HG02759 (cell line): ENCODE results near the gene GEMIN5.
A peak's percentile ranks its signal among the peaks of the same experiment; 100 is the strongest.
"Not testable (repeated sequence)": the region's sequence is repeated elsewhere in the genome, so short reads cannot be mapped to it uniquely, and the experiment has no call there.

Experiments
- ATAC-seq: cut with Tn5 transposase; IDR thresholded peaks from one replicate; pipeline ENCODE4 v1.9.1; 2021; ENCODE audit warnings: mild to moderate bottlenecking, moderate library complexity; ENCODE audit not compliant: unreplicated experiment

Gene GEMIN5, protein sequence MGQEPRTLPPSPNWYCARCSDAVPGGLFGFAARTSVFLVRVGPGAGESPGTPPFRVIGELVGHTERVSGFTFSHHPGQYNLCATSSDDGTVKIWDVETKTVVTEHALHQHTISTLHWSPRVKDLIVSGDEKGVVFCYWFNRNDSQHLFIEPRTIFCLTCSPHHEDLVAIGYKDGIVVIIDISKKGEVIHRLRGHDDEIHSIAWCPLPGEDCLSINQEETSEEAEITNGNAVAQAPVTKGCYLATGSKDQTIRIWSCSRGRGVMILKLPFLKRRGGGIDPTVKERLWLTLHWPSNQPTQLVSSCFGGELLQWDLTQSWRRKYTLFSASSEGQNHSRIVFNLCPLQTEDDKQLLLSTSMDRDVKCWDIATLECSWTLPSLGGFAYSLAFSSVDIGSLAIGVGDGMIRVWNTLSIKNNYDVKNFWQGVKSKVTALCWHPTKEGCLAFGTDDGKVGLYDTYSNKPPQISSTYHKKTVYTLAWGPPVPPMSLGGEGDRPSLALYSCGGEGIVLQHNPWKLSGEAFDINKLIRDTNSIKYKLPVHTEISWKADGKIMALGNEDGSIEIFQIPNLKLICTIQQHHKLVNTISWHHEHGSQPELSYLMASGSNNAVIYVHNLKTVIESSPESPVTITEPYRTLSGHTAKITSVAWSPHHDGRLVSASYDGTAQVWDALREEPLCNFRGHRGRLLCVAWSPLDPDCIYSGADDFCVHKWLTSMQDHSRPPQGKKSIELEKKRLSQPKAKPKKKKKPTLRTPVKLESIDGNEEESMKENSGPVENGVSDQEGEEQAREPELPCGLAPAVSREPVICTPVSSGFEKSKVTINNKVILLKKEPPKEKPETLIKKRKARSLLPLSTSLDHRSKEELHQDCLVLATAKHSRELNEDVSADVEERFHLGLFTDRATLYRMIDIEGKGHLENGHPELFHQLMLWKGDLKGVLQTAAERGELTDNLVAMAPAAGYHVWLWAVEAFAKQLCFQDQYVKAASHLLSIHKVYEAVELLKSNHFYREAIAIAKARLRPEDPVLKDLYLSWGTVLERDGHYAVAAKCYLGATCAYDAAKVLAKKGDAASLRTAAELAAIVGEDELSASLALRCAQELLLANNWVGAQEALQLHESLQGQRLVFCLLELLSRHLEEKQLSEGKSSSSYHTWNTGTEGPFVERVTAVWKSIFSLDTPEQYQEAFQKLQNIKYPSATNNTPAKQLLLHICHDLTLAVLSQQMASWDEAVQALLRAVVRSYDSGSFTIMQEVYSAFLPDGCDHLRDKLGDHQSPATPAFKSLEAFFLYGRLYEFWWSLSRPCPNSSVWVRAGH (N-terminal part only)

DNA sequence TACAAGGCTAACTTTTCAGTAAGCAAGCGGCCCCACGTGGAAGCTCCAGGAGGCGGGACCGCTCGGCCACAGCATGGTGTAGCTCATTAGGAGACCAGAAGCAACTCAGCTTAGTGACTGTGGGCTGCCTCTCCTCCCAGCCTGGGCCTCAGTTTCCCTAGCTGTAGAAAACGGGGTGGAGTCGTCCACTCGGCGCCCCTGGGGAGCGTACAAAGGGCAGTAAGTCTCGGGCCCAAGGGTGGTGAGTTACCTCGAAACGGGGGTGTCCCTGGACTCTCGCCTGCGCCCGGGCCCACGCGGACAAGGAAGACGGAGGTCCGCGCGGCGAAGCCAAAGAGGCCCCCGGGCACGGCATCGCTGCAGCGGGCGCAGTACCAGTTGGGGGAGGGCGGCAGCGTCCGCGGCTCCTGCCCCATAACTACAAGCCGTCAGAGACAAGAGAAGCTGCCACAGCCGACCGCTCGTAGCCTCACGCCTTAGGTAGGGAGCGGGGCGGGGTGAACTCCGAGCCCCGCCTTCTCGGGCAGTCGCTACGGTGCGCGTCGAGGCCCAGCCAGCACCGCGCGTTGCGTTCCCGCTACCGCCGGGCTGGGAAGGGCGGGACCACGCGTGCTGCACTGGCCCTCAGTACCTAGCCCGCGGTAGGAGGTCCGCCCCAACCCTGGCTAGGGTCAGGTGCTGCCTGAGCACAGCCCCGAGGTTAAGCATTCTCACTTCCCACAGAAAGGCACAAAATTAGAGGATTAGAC is at the start of gene GEMIN5:
Gene GEMIN5, minus strand, starts transcription at position 494 of the 749 bp plus-strand sequence. Its CDS starts 78 bp downstream, at position 416.
- peak; percentile 87 for ATAC-seq

- ATAC-seq, result no peak
These were observed 48.1 kb upstream of the GEMIN5 start for GRCh38 chr5:154986151-154986550.

- no peak for ATAC-seq
These were observed 47.0 kb upstream of the GEMIN5 start for GRCh38 chr5:154984946-154985516.

DNA sequence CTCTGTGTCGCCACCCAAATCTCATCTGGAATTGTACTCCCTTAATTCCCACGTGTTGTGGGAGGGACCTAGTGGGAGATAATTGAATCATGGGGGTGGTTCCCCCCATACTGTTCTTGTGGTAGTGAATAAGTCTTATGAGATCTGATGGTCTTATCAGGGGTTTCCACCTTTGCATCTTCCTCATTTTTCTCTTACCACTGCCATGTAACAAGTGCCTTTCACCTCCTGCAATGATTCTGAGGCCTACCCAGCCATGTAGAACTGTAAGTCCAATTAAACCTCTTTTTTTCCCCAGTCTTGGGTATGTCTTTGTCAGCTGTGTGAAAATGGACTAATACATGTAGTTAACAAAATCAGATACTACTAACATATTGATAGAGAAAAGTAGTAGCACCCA is 40.3 kb upstream of the GEMIN5 start:
- not testable (repeated sequence) for ATAC-seq

DNA sequence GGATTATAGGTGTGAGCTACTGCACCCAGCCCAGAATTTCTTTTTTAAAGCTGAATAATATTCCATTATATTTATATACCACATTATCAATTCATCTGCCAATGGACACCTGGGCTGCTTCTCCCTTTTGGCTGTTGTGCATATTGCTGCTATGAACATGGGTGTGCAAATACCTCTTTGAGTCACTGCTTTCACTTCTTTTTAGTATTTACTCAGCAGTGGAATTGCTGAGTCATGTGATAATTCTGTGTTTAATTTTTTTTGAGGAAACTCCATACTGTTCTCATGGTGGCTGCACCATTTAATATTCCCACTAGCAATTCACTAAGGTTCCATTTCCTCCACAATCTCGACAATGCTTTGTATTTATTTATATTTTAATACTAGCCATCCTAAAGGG is 39.4 kb upstream of the GEMIN5 start:
- ATAC-seq, result no peak

- ATAC-seq, result not testable (repeated sequence)
These were observed 38.1 kb upstream of the GEMIN5 start for GRCh38 chr5:154976082-154976481.

GRCh38 chr5:154972476-154973080 is 34.6 kb upstream of the GEMIN5 start:
- ATAC-seq, result no peak

DNA sequence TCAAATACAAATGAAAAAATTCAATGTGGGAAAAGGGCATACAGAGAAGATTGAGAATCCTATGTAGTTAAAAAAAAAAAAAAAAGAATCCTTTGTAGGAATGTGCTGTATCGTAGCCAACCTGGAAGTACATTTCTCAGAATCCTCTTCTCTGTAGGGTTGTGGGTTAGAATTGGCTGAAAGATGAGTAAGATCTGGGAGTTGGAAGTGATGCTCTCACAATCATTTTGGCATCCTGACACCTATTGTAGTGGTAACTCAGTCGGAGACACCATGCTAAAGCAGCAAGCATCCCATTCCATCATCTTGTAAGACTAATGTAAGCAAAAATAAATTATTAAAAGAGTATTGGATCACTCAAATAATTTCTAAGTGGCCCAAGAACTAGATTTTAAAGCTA is 33.5 kb upstream of the GEMIN5 start:
- ATAC-seq, result no peak

GRCh38 chr5:154970759-154971158 is 32.7 kb upstream of the GEMIN5 start:
- no peak for ATAC-seq

- ATAC-seq, result no peak
These were observed 30.9 kb upstream of the GEMIN5 start for GRCh38 chr5:154968953-154969352.

- no peak for ATAC-seq
These were observed 29.5 kb upstream of the GEMIN5 start for GRCh38 chr5:154967421-154968024.

GRCh38 chr5:154966874-154967273 is 28.9 kb upstream of the GEMIN5 start:
- ATAC-seq, result no peak

DNA sequence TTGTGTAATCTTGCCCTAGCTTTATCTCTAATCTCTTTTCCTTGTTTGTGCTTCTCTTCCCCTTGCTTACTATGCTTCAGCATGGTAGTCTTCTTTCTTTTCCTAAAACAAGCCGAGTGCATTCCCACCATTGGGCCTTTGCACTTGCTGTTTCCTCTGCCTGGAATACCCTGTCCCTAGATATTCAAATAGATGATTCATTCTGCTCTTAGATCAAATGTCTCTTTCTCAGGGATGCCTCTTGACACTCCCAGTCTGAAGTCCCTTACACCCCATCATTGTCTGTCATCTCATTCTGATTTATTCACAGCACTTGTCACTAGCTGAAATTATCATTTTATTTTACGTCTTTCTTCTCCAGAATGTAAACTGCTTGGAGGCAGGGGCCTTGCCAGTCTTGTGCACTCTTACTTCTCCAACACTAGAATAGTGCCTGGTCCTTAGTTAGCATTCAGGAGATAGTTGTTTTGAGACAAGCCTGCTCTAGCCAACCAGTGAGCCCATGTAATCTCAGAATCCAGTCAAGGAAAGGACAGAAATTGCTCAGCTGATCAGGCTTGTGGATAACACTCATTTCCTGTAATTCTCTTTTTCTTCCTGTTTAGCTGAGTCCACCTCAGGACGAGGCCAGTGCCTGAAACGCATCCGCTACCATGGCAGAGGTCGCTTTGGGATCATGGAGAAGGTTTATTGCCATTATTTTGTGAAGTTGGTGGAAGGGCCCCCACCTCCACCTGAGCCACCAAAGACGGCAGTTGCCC is 28.2 kb upstream of the GEMIN5 start:
- no peak for ATAC-seq

DNA sequence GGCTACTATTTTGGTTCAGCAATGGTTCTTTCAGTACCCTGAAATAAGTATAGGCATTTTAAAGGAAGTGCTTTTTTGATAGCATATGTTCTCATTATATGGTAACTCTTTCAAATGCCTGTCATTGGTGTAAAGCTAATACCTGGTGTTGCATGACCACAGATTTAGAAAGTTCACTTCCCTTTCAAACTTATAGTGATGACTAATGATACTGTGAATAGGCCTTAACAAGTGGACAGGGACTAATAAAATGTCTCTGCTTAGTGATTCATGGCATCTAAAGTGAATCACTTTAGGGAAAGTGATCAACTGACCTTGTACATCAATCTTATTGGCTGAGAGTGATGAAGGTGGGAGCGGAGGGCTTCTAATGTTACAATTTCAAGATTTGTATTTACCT is 24.5 kb upstream of the GEMIN5 start:
- peak; percentile 97 for ATAC-seq

- ATAC-seq, result no peak
These were observed 18.7 kb upstream of the GEMIN5 start for GRCh38 chr5:154956712-154957111.

GRCh38 chr5:154949781-154950180 is 11.8 kb upstream of the GEMIN5 start:
- no peak for ATAC-seq

DNA sequence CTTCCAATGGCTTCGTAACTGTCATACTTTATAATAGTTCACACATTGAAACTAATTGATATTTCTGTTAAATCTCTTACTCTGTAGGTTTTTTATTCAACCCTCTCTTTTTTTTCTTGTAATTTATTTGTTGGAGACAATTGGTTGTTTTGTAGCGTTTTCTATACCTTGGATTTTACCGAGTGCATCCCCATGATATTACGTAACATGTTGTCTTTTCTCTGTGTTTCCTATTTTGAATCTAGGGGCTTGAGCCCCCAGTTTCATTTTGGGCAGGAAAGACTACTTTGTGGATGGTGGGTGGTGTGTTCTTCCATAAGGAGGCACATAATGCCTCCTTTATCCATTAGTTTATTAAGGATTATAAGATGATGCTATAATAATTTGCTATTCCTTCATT is 10.3 kb upstream of the GEMIN5 start:
- ATAC-seq, result no peak

DNA sequence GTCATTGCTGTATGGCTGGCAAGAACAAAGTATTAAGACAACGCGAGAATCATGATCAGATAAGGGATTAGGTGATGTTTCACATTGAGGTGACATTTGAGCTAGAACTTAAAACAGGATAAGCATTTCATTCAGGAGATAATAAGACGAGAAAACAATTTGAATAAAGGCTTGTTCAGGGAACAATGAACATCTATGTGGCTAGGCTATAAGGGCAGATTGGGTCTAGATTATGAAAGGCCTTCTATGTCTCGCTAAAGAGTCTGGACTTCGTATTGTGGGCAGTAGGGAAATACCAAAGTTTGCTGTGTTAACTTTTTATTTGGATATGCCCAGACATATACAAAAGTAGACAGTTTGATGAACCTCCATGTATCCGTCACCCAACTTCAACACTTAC is 9.8 kb upstream of the GEMIN5 start:
- ATAC-seq, result no peak
